Measurements from ENCODE around the gene PRG2.

- TF ChIP-seq CTCF (conservative IDR thresholded peaks at IDR 0.05) (no peak), ZFX (IDR thresholded peaks at IDR 0.05) (no peak)
Measured at GRCh38 chr11:57373146-57373545, 17.3 kb downstream of the PRG2 start.

All from C4-2B (cell line).